Measurements from ENCODE around the gene RNASE11. TPM values are rescaled to one million over a fixed set of nuclear protein-coding genes. Genes with fewer than 3 reads are reported as not detected.
A peak's percentile ranks its signal among the peaks of the same experiment; 100 is the strongest.

The RNASE11 gene
- total and polyA plus RNA-seq, 9 of the 15 experiments (the other 6 are each of a cell fraction or from before 2014, with no cell fraction given), result 0.16 to 0.29 (median 0.22) TPM; not detected in 6

DNA sequence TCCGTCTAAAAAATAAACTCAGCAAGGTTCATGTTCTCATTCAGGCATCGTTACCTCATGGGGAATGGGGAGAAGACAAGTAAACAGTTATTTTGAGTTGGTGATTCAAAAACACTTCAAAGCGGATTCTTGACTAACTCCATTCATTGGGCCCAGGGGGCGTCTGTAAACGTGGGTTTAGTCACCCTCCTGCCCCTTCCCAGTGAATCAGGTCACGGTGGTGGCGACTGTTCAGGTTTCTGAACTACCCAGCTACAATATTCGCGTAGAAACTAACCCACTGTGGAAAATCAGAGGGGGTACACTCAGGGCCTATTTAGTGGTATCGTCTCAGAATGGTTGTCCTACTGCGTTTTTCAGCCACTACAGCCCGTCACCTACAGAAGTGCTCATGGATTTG lies 38.5 kb upstream of the RNASE11 start:
- no peaks in the 10 kb centered on the region for H3K36me3 ChIP-seq (ENCODE audit: control insufficient read depth, insufficient read depth, low read length)
- intact Hi-C loops (cut with micrococcal nuclease) (no loop called here), in situ Hi-C loops (cut with MboI) (no loop called here)
- H3K27me3 ChIP-seq (ENCODE audit: control insufficient read depth in 2 of 2, insufficient read depth in 2 of 2, low read length in 2 of 2), result peaks cover 4 to 5% of the 10 kb centered on the region in 2 experiments; a peak in 2 of 5 replicates
- H4K20me1 ChIP-seq (replicated peaks; ENCODE audit: control insufficient read depth, insufficient read depth, low read length), result 0 out of 2 replicates have a peak, but pooled peaks cover 15% of the 10 kb centered on the region
- H3K9me3 ChIP-seq (replicated peaks; ENCODE audit: control insufficient read depth, insufficient read depth, low read depth, low read length), result no peaks in the 10 kb centered on the region
- TF ChIP-seq IRF2 (CRISPR knock-in tag; IDR thresholded peaks at IDR 0.05) (no peak), TFAM (CRISPR knock-in tag; conservative IDR thresholded peaks at IDR 0.05) (no peak), TEAD1 (CRISPR knock-in tag; IDR thresholded peaks at IDR 0.05) (no peak)
- TF ChIP-seq, protein P1, sequence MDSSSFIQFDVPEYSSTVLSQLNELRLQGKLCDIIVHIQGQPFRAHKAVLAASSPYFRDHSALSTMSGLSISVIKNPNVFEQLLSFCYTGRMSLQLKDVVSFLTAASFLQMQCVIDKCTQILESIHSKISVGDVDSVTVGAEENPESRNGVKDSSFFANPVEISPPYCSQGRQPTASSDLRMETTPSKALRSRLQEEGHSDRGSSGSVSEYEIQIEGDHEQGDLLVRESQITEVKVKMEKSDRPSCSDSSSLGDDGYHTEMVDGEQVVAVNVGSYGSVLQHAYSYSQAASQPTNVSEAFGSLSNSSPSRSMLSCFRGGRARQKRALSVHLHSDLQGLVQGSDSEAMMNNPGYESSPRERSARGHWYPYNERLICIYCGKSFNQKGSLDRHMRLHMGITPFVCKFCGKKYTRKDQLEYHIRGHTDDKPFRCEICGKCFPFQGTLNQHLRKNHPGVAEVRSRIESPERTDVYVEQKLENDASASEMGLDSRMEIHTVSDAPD (CRISPR knock-in tag; IDR thresholded peaks at IDR 0.05), result no peak
- 27% methylated on average over 9 of the region's 12 CpGs for WGBS (ENCODE audit: insufficient coverage, low coverage, missing lambda C conversion rate)
- no peaks in the 10 kb centered on the region for H3K79me2 ChIP-seq (ENCODE audit: control insufficient read depth, insufficient read depth, low read length)
- no peaks in the 10 kb centered on the region for H3K9me1 ChIP-seq (ENCODE audit: control insufficient read depth, insufficient read depth, low read length)
- H3K4me1 ChIP-seq (replicated peaks in 1 of 2; ENCODE audit: control insufficient read depth in 2 of 2, insufficient read depth in 2 of 2, low read length in 2 of 2), result peaks cover 8 to 14% of the 10 kb centered on the region in 2 experiments; a peak in 3 of 5 replicates
- no peak for ATAC-seq
- no TSS peak for BruUV-seq (replicated peaks)
- H3K4me3 ChIP-seq, result peak overlapping the region; percentile 29
- CTCF ChIA-PET (ENCODE audit: low intra/inter-chr PET ratio), result interaction anchor here (0.6 kb wide), 1 partner anchor 13 kb away, joined by 3 read pairs; no protein-coding TSS in a partner anchor
- peak overlapping the region; percentile 79; the same call in 1 of the 2 replicates for H3K4me2 ChIP-seq (ENCODE audit: insufficient read depth, low read length)
- H3K27ac ChIP-seq (ENCODE audit: extremely low read depth, low read depth, low read length), result no peak overlapping the region
- FAIRE-seq, result no peak
- no peak for DNase-seq (ENCODE audit: extremely low read depth in 1 of 4, low spot score in 3 of 4)
- POLR2A ChIA-PET, result no interaction called here
- no peak overlapping the region for H2AFZ ChIP-seq (ENCODE audit: low read depth, low read length)
- peak overlapping the region in 1 of 2 experiments; percentile 29; a peak in 1 of 4 replicates for H3K9ac ChIP-seq (ENCODE audit: insufficient read depth in 1 of 2, low read depth in 2 of 2, low read length in 2 of 2)

Measured in K562 (cell line).